Neural cell (in vitro differentiated cells): ENCODE results near the gene GRWD1. TPM values are rescaled to one million over a fixed set of nuclear protein-coding genes. Genes with fewer than 3 reads are reported as not detected.

Experiments used
- H2AFZ ChIP-seq: fragments of 200-600, 300-800 bp; sonication (generic), shearing (Covaris generic); 2 replicates; pipeline ENCODE4 v1.6.0; 2014; ENCODE audit warnings: low read depth, mild to moderate bottlenecking, antibody characterized with exemption, low read length, moderate library complexity
- H3F3A ChIP-seq: fragments of 200-600 bp; shearing (Covaris generic); 2 replicates; pipeline ENCODE4 v1.6.1; 2016; ENCODE audit warnings: mild to moderate bottlenecking, moderate library complexity, mixed read lengths, antibody characterized with exemption, low read length; ENCODE audit not compliant: insufficient read depth, poor library complexity, severe bottlenecking
- H3K27ac ChIP-seq: fragments of 200-600, 300-800 bp; sonication (generic), shearing (Covaris generic); 2 replicates; pipeline ENCODE4 v1.5.1; 2014; ENCODE audit warnings: mild to moderate bottlenecking, low read length, moderate library complexity
- H3K27me3 ChIP-seq: fragments of 300-800, 200-600 bp; sonication (generic), shearing (Covaris generic); 2 replicates; pipeline ENCODE4 v1.6.0; 2014; ENCODE audit warnings: mild to moderate bottlenecking, low read depth, low read length, moderate library complexity; ENCODE audit not compliant: insufficient read depth
- H3K36me3 ChIP-seq: fragments of 300-800, 200-600 bp; sonication (generic), shearing (Covaris generic); 2 replicates; pipeline ENCODE4 v1.5.1; 2014; ENCODE audit warnings: mild to moderate bottlenecking, antibody characterized with exemption, low read length, moderate library complexity; ENCODE audit not compliant: insufficient read depth
- H3K4me2 ChIP-seq: fragments of 300-800, 200-600 bp; sonication (generic), shearing (Covaris generic); 2 replicates; pipeline ENCODE4 v1.6.0; 2014; ENCODE audit warnings: mild to moderate bottlenecking, low read length
- H3K4me3 ChIP-seq: fragments of 300-800, 200-600 bp; sonication (generic), shearing (Covaris generic); 2 replicates; pipeline ENCODE4 v1.5.1; 2014; ENCODE audit warnings: mild to moderate bottlenecking, low read length, moderate library complexity
- H3K79me2 ChIP-seq: fragments of 200-600 bp; shearing (Covaris generic); replicated peaks from 2 replicates; pipeline ENCODE4 v1.6.0; 2014; ENCODE audit warnings: mild to moderate bottlenecking, low read length, moderate library complexity; ENCODE audit not compliant: insufficient read depth
- H3K9ac ChIP-seq: fragments of 300-800, 200-600 bp; sonication (generic), shearing (Covaris generic); 2 replicates; pipeline ENCODE4 v1.6.1; 2016; ENCODE audit warnings: mild to moderate bottlenecking, low read length, mixed read lengths
- H3K9me2 ChIP-seq: fragments of 200-600 bp; shearing (Covaris generic); 2 replicates; pipeline ENCODE4 v1.6.1; 2016; ENCODE audit warnings: mild to moderate bottlenecking, low read length, mixed read lengths; ENCODE audit not compliant: insufficient read depth
- H3K9me3 ChIP-seq: fragments of 200-600, 300-800 bp; sonication (generic), shearing (Covaris generic); 2 replicates; pipeline ENCODE4 v1.6.1; 2016; ENCODE audit warnings: mild to moderate bottlenecking, mixed run types, low read length, moderate library complexity, mixed read lengths
- H4K20me1 ChIP-seq: fragments of 200-600 bp; shearing (Covaris generic); 2 replicates; pipeline ENCODE4 v1.6.1; 2016; ENCODE audit warnings: mild to moderate bottlenecking, mixed run types; ENCODE audit not compliant: insufficient read depth
- CTCF ChIP-seq: fragments of 450-650 bp; IDR thresholded peaks from 2 replicates; pipeline ENCODE4 v1.5.1; 2014; ENCODE audit warnings: antibody characterized with exemption, mild to moderate bottlenecking, moderate library complexity; ENCODE audit not compliant: poor library complexity, severe bottlenecking
- EP300 ChIP-seq: fragments of 450-650 bp; conservative IDR thresholded peaks from 2 replicates; pipeline ENCODE4 v1.6.1; 2014; ENCODE audit warnings: antibody characterized with exemption, mild to moderate bottlenecking, moderate library complexity; ENCODE audit not compliant: poor library complexity, severe bottlenecking
- EZH2 ChIP-seq: fragments of 200-600, 300-800 bp; shearing (Covaris generic), sonication (generic); IDR thresholded peaks from 2 replicates; pipeline ENCODE4 v1.6.1; 2014; ENCODE audit warnings: antibody characterized with exemption, low read length, borderline replicate concordance, mild to moderate bottlenecking; ENCODE audit not compliant: insufficient read depth, poor library complexity, severe bottlenecking
- MXI1 ChIP-seq: fragments of 450-650 bp; conservative IDR thresholded peaks from 2 replicates; pipeline ENCODE4 v1.6.1; 2014; ENCODE audit warnings: antibody characterized with exemption, mild to moderate bottlenecking; ENCODE audit not compliant: poor library complexity, severe bottlenecking
- POLR2AphosphoS5 ChIP-seq: IDR thresholded peaks from 2 replicates; pipeline ENCODE4 v1.6.1; 2012
- RAD21 ChIP-seq: fragments of 450-650 bp; conservative IDR thresholded peaks from 2 replicates; pipeline ENCODE4 v1.6.1; 2014; ENCODE audit warnings: antibody characterized with exemption, mild to moderate bottlenecking, moderate library complexity
- SMC3 ChIP-seq: fragments of 450-650 bp; conservative IDR thresholded peaks from 2 replicates; pipeline ENCODE4 v1.6.1; 2014; ENCODE audit warnings: antibody characterized with exemption, mild to moderate bottlenecking, moderate library complexity; ENCODE audit not compliant: poor library complexity
- TAF1 ChIP-seq: IDR thresholded peaks from 2 replicates; pipeline ENCODE4 v1.6.1; 2012; ENCODE audit warnings: low read depth
- polyA plus RNA-seq: library from polyadenylated mRNA; depleted of rRNA; stranded (reverse); fragments of >200 nt; gene quantifications from 2 replicates; pipeline ENCODE4 v1.2.3, GENCODE V29; 2014
- TF ChIP-seq, protein P1 (sequence below): IDR thresholded peaks from 2 replicates; pipeline ENCODE4 v1.6.1; 2012; ENCODE audit warnings: borderline replicate concordance

The GRWD1 gene
- polyA plus RNA-seq, 1 donor from 2014 or later: 11.8 TPM

- Histone ChIP-seq H4K20me1 (no peaks in the 10 kb centered on the region), H3K9me2 (no peaks in the 10 kb centered on the region), H3K4me3 (no peak overlapping the region), H3K4me2 (no peak overlapping the region), H3K9ac (no peak overlapping the region), H3K36me3 (no peaks in the 10 kb centered on the region), H3K27ac (no peak overlapping the region), H2AFZ (no peak overlapping the region), H3K27me3 (no peaks in the 10 kb centered on the region), H3K79me2 (no peaks in the 10 kb centered on the region), H3K9me3 (no peaks in the 10 kb centered on the region), H3F3A (no peaks in the 10 kb centered on the region)
- TF ChIP-seq SMC3 (no peak), RAD21 (no peak), CTCF (no peak)
- TF ChIP-seq, protein P1, sequence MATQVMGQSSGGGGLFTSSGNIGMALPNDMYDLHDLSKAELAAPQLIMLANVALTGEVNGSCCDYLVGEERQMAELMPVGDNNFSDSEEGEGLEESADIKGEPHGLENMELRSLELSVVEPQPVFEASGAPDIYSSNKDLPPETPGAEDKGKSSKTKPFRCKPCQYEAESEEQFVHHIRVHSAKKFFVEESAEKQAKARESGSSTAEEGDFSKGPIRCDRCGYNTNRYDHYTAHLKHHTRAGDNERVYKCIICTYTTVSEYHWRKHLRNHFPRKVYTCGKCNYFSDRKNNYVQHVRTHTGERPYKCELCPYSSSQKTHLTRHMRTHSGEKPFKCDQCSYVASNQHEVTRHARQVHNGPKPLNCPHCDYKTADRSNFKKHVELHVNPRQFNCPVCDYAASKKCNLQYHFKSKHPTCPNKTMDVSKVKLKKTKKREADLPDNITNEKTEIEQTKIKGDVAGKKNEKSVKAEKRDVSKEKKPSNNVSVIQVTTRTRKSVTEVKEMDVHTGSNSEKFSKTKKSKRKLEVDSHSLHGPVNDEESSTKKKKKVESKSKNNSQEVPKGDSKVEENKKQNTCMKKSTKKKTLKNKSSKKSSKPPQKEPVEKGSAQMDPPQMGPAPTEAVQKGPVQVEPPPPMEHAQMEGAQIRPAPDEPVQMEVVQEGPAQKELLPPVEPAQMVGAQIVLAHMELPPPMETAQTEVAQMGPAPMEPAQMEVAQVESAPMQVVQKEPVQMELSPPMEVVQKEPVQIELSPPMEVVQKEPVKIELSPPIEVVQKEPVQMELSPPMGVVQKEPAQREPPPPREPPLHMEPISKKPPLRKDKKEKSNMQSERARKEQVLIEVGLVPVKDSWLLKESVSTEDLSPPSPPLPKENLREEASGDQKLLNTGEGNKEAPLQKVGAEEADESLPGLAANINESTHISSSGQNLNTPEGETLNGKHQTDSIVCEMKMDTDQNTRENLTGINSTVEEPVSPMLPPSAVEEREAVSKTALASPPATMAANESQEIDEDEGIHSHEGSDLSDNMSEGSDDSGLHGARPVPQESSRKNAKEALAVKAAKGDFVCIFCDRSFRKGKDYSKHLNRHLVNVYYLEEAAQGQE: no peak
Observed at GRCh38 chr19:48502350-48503018, 56.7 kb downstream of the GRWD1 start.

- Histone ChIP-seq H3K79me2 (peaks cover 10% of the 10 kb centered on the region), H3F3A (no peaks in the 10 kb centered on the region), H3K27me3 (no peaks in the 10 kb centered on the region), H3K9me2 (no peaks in the 10 kb centered on the region), H3K9ac (no peak overlapping the region), H3K27ac (no peak overlapping the region), H3K36me3 (no peaks in the 10 kb centered on the region), H3K4me2 (no peak overlapping the region), H3K4me3 (no peak overlapping the region), H3K9me3 (no peaks in the 10 kb centered on the region), H2AFZ (no peak overlapping the region), H4K20me1 (no peaks in the 10 kb centered on the region)
- TF ChIP-seq EZH2: no peak
- no peak for TF ChIP-seq POLR2AphosphoS5
- TF ChIP-seq TAF1: no peak
- no peak for TF ChIP-seq EP300
- TF ChIP-seq MXI1: no peak
- TF ChIP-seq, protein P1: no peak
- TF ChIP-seq CTCF: peak; percentile 49
- TF ChIP-seq RAD21: no peak
- TF ChIP-seq SMC3: peak; percentile 19
Observed at GRCh38 chr19:48506138-48506733, 60.5 kb downstream of the GRWD1 start.
